Stimulated activated CD4-positive, alpha-beta T cell treated with anti-CD3 and anti-CD28 coated beads, Interleukin-15, amount 100 ng/mL, for 48 hours (primary cell): ENCODE results near the gene HERC4.
"Not testable (repeated sequence)": the region's sequence is repeated elsewhere in the genome, so short reads cannot be mapped to it uniquely, and the experiment has no call there.

ENCODE experiments used
- DNase-seq, 2 donors: peaks; one replicate each; pipeline ENCODE4 v3.0.0-alpha.2; 2020; ENCODE audit warnings: low read depth in 2 of 2

HERC4 gene

GRCh38 chr10:68092512-68092911 lies 17.4 kb upstream of the HERC4 start:
- DNase-seq, result no peak

GRCh38 chr10:68090586-68090985 lies 15.5 kb upstream of the HERC4 start:
- no peak for DNase-seq

GRCh38 chr10:68088740-68089139 lies 13.7 kb upstream of the HERC4 start:
- DNase-seq, result no peak

- no peak for DNase-seq
Measured at GRCh38 chr10:68087685-68088401, 12.8 kb upstream of the HERC4 start.

GRCh38 chr10:68086910-68087684 lies 12.0 kb upstream of the HERC4 start:
- no peak for DNase-seq

GRCh38 chr10:68086011-68086410 lies 10.9 kb upstream of the HERC4 start:
- DNase-seq, result no peak

- no peak for DNase-seq
Measured at GRCh38 chr10:68084469-68084868, 9.4 kb upstream of the HERC4 start.

GRCh38 chr10:68083953-68084352 lies 8.9 kb upstream of the HERC4 start:
- DNase-seq, result no peak

GRCh38 chr10:68082872-68083271 lies 7.8 kb upstream of the HERC4 start:
- no peak for DNase-seq

GRCh38 chr10:68081916-68082315 lies 6.8 kb upstream of the HERC4 start:
- no peak for DNase-seq

GRCh38 chr10:68080853-68081431 lies 5.9 kb upstream of the HERC4 start:
- DNase-seq, result no peak

- no peak for DNase-seq
Measured at GRCh38 chr10:68079434-68079833, 4.4 kb upstream of the HERC4 start.

GRCh38 chr10:68077026-68077425 lies 1.9 kb upstream of the HERC4 start:
- DNase-seq, result no peak

GRCh38 chr10:68076081-68076480 lies 998 bp upstream of the HERC4 start:
- DNase-seq, result not testable (repeated sequence)

GRCh38 chr10:68075550-68076004 lies 494 bp upstream of the HERC4 start:
- DNase-seq, result no peak

GRCh38 chr10:68074031-68074774 lies 880 bp downstream of the HERC4 start:
- no peak for DNase-seq

GRCh38 chr10:68073631-68074030 lies 1.5 kb downstream of the HERC4 start:
- DNase-seq, result no peak

GRCh38 chr10:68067508-68067907 lies 7.6 kb downstream of the HERC4 start:
- DNase-seq, result no peak

- no peak for DNase-seq
Measured at GRCh38 chr10:68067029-68067428, 8.1 kb downstream of the HERC4 start.

GRCh38 chr10:68053553-68053952 lies 21.5 kb downstream of the HERC4 start:
- no peak for DNase-seq

- no peak for DNase-seq
Measured at GRCh38 chr10:68052463-68052862, 22.6 kb downstream of the HERC4 start.
